Non-pigmented ciliary epithelial cell (primary cell): ENCODE results near the gene MAP4K3.

Experiments used
- DNase-seq: peaks from one replicate; pipeline ENCODE4 v3.0.0-alpha.2; 2010; ENCODE audit warnings: low read depth

Gene MAP4K3

DNA sequence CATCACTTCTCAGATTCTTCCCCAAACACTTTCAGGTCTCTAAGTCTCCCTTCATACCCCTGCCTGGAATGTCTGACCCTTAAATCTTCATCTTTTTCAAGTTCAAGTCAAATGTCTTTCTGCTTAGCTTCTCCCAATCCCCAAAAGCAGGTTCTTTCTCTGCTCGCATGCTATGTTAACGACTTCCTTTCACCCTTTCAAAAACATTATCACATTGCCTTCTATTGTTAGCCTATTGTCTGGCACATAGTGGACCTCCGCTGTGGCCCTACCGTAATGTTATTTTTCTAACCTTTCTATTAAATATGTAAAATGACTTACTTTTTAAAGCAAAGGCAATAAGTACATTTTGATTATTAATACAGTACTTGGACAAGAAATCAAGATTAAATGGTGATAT is 195.5 kb downstream of the MAP4K3 start:
- DNase-seq: no peak

DNA sequence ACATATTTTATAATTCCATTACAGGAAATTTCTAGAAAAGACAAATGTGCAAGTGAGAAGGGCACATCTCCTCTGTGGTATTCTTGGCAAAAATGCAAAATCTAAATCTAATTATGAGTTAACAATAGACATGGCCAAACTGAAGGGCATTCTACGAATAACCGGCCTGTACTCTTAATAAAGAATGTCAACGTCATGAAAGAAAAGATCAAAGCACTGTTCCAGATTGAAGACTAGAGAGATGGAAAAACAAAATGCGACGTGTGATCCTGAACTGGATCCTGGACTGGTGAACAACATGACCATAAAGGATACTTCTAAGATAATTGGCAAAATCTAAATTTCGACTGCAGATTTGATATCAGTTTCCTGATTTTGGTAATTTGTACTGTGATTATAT is 196.3 kb downstream of the MAP4K3 start:
- DNase-seq: no peak

DNA sequence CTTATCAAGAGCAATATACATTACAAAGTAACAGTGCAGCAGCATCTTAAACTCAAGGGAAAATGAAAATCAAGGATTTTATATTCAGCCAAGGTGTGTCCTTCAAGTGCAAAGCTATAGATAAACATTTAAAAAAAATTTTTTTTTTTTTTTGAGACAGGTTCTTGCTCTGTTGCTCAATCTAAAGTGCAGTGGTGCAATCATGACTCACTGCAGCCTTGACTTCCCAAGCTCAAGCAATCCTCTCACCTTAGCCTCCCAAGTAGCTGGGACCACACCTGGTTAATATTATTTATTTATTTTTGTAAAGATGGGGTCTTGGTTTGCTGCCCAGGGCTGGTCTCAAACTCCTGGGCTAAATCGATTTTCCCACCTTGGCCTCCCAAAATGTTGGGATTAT is 202.3 kb downstream of the MAP4K3 start:
- DNase-seq: no peak

- DNase-seq: no peak
Measured at GRCh38 chr2:39232141-39232540, 204.9 kb downstream of the MAP4K3 start.

DNA sequence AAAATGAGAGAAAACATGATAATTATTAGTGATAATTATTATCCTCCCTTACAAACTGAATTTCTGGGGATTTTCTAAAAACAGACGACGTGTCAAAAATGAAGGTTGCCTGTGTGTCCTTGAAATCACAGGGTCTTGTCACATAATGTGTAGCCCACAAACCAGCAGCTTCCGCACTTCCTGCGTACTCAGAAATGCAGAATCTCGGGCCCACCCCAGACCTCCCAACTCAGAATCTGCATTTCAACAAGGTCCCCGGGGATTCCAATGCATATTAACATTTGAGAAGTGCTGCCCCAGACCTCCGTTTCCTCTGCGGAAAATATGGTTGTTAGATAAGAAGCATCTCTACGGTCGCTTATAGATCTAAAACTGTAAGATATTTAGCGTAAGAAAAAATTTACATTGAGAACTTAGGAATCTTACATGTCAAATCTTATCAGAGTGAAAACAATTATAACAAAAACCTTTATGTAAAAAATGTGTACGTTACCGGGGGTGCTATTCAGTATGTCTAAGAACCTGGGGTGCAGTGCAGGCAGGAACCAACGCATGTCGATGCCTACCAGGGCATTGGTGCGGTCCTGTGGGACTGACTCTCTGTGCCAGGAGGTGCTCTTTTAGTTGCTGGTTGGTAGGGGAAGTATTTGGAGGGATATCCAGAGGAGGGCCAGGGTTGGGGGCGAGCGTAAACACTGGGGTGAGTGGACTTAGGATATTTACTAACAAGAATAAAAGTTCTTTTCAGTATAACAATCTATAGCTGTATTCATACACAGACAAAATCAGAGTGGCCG is 208.5 kb downstream of the MAP4K3 start:
- DNase-seq: no peak

GRCh38 chr2:39227628-39228412 is 209.3 kb downstream of the MAP4K3 start:
- peak; percentile 15 for DNase-seq

DNA sequence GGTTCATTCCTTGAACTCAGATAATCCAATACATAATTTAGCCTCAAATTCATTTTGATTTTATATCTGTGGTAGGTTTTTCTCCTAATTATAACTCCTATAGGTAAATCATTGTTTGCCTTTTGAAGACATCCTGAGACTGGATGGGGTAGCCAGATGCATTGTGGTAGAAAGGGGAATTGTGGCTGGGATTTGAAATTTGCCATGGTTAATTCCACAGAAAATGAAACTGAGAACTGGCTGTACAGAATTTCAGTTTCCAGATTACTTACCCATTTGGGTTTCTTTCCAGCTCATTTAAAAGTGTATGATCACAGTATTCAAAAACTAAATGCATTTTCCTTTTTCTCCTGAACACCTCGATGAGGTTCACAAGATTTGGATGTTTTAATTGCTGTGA is 211.5 kb downstream of the MAP4K3 start:
- DNase-seq: no peak

- DNase-seq: no peak
Measured at GRCh38 chr2:39223909-39224308, 213.2 kb downstream of the MAP4K3 start.

DNA sequence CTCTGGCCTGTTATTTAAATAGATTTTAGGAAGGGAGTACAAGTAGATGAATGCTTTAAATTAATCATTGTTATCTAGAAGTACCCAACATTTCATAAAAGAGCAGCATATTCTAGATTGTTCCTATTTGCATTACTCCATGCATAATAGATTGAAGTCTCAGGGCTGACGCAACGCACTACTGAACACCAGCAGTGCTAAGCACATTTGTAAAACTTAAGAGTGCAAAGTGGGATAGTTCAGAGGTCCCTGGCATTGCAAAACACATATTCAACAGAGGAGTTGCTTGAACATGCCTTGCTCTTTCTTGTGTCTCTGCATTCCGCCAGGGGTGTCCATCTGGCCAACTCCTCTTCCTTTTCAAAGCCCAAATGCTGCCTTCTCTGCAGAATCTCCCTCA is 215.6 kb downstream of the MAP4K3 start:
- DNase-seq: no peak

DNA sequence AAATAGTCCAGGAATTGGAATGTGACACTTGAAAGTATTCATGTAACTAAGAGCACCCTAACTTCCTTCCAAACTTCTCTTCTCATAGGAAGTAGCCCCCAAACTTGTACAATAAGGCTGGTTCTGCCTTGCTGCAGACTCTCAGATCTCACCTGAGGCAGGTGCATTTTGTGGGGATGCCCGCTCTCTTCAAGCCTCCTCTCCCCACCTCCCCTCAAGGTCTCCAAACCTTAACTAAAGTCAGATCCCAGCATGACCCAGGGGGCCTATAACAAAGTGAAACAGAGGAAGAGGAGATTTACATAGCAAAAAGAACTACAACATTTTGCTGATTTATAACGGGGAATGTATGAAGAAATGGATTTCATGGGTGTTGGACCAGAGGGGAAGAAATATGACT is 216.9 kb downstream of the MAP4K3 start:
- DNase-seq: no peak

- no peak for DNase-seq
Measured at GRCh38 chr2:39218391-39218790, 218.7 kb downstream of the MAP4K3 start.

GRCh38 chr2:39217192-39217550 is 219.9 kb downstream of the MAP4K3 start:
- no peak for DNase-seq

GRCh38 chr2:39216346-39217191 is 220.5 kb downstream of the MAP4K3 start:
- no peak for DNase-seq

DNA sequence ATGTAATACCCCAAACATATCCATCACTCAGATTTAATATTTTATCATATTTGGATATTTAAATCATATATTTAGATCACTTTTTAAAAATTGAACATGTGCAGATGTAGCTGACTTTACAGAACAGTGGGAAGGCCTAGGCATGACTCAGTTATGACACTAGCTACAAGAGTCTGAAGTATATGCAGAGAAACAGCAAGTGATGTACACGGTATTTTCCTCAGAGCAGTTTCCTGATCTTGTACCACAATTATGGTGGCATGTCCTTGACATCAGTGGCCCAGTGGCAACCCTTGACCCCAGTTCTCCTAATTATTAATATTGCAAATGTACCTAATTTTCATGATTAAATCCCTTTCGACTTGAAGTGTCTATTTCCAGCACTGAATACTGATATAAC is 221.5 kb downstream of the MAP4K3 start:
- DNase-seq: no peak

- no peak for DNase-seq
Measured at GRCh38 chr2:39213015-39213414, 224.1 kb downstream of the MAP4K3 start.

DNA sequence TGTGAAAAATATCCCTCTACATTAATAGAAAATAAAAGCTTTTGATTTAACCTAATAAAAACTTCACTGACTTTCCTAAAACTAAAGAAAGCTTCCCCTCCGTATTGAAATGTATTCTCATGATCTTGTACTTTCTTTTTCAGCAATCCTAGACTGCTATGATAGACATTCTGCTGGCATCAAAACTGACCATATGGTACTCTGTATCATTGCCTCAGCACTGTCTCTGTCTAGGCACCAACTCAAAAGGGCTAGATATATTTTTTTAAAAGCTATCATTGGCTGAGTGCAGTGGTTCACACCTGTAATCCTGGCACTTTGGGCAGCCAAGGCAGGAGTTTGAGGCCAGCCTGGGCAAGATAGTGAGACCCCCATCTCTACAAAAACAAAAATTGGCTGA is 226.2 kb downstream of the MAP4K3 start:
- no peak for DNase-seq

DNA sequence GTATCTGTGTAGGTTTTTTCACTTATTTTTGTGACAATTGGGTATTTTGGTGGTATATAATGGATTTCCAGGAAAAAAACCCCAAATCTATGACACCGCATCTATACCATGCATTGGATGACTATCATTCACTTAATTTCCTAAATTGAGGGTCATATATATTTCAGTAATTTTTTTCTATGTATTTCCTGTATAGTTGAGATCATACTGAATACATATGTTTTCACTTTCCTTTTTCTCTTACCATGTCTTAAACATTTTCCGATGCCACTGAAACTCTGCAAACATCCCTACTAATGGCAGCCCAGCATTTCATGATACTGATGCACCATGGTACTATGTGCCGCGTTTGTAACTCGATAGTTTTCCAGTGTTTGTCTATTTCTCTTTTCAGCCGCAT is 233.7 kb downstream of the MAP4K3 start:
- DNase-seq: no peak

DNA sequence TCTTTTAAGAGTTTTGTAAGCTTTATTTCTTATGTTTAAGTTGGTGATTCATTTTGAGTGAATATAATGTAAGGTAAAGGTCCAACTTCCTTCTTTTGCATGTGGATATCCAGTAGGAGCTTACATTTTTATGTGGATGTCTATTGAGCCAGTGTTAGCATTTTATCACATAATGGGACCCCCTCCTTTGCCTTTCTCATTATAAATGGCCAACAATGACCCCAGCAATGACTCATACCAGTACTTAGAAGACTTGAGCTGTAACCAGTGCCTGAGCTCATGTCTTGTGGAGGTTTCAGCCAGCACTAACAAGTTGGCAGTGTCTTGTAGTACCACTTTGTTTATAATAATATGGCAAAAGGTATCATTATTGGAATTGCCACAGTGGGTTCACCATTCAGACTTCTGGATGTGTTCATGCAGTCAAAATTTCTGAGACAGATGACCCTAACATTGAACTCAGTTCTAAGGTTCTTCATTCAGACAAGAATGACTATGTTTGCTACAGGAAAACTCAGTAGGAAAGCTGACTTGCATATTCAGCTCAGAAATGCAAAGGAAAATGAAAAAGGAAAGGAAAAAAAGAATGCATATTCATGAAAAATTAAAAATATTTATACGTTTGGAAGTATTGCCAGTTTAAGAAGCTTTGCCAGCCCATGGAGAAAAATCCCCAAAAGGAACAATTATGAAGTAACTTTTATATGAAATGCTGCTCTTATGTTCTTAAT is 234.3 kb downstream of the MAP4K3 start:
- DNase-seq: no peak
